Amniotic epithelial cell (primary cell): ENCODE data around the gene LRRC74B.

Experiments used
- DNase-seq: peaks from one replicate; pipeline ENCODE4 v3.0.0-alpha.2; 2010; ENCODE audit warnings: low read depth

Gene LRRC74B

GRCh38 chr22:21014202-21014725 is 31.5 kb upstream of the LRRC74B start:
- peak; percentile 91 for DNase-seq

- peak; percentile 90 for DNase-seq
Observed at GRCh38 chr22:21014726-21015465, 30.9 kb upstream of the LRRC74B start, which contains the start of gene P2RX6. Gene P2RX6 (plus strand): TSS chr22:21015165. CDS start chr22:21015175, 10 bp downstream.

- no peak for DNase-seq
Observed at GRCh38 chr22:21015466-21016006, 30.2 kb upstream of the LRRC74B start.

- no peak for DNase-seq
Observed at GRCh38 chr22:21016644-21017420, 28.9 kb upstream of the LRRC74B start.

- no peak for DNase-seq
Observed at GRCh38 chr22:21018314-21018713, 27.4 kb upstream of the LRRC74B start.

GRCh38 chr22:21020802-21021429 is 24.8 kb upstream of the LRRC74B start:
- DNase-seq: no peak

- no peak for DNase-seq
Observed at GRCh38 chr22:21022507-21022906, 23.2 kb upstream of the LRRC74B start.

GRCh38 chr22:21022955-21023614 is 22.7 kb upstream of the LRRC74B start:
- DNase-seq: no peak

GRCh38 chr22:21025266-21025665 is 20.5 kb upstream of the LRRC74B start:
- no peak for DNase-seq

GRCh38 chr22:21025763-21026755 is 19.7 kb upstream of the LRRC74B start:
- no peak for DNase-seq

GRCh38 chr22:21026783-21027692 is 18.7 kb upstream of the LRRC74B start:
- DNase-seq: peak; percentile 72

- DNase-seq: no peak
Observed at GRCh38 chr22:21028277-21029251, 17.2 kb upstream of the LRRC74B start.

- DNase-seq: no peak
Observed at GRCh38 chr22:21029486-21030025, 16.2 kb upstream of the LRRC74B start.

- DNase-seq: no peak
Observed at GRCh38 chr22:21030032-21030431, 15.7 kb upstream of the LRRC74B start.

GRCh38 chr22:21030621-21031544 is 14.9 kb upstream of the LRRC74B start:
- no peak for DNase-seq

- DNase-seq: no peak
Observed at GRCh38 chr22:21031545-21032036, 14.2 kb upstream of the LRRC74B start.
